GM19397 (cell line): Measurements from ENCODE around the gene NEUROD2.

Experiments
- ATAC-seq: cut with Tn5 transposase; IDR thresholded peaks from one replicate; pipeline ENCODE4 v1.9.1; 2021; ENCODE audit warnings: mild to moderate bottlenecking, moderate library complexity; ENCODE audit not compliant: unreplicated experiment

The NEUROD2 gene

DNA sequence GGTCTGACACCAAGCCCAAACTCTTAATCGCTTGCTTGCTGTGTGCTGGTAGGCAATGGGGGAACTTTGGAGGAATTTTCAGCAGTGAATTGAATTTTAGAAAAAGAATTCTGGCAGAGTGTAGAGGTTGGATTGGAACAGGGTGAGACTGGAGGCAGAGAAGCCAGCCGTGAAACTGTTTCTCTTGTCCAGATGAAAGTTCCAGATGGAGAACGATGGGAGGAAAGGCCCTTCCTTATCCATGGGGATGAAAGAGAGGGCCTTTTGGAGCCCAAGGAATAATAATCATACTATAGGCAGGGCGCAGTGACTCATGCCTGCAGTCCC is 26.0 kb downstream of the NEUROD2 start:
- no peak for ATAC-seq

DNA sequence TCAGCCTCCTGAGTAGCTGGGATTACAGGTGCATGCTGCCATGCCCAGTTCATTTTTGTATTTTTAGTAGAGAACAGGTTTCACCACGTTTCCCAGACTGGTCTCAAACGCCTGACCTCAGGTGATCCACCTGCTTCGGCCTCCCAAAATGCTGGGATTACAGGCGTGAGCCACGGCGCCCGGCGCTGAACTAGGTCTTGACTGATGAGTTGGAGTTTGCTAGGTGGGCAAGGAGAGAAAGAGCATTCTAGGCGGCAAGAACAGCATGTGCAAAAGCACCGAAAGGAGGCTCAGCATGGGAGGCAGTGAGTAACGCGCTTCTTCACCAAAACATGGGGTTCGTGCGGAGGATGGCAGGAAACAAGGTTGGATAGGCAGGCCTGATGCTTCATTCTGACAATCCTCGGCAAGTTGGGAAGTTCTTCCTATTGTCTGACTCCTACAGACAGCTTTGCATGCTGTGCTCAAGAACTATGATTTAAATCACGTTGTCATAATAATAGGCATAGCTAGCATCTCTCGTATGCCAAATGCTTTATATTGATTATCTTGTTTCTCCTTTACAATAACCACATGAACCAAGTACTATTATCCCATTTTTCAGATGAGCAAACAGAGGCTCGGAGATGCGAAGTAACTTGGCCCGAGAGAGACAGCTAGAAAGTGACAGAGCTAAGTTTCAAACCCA is 26.5 kb downstream of the NEUROD2 start:
- ATAC-seq: no peak

DNA sequence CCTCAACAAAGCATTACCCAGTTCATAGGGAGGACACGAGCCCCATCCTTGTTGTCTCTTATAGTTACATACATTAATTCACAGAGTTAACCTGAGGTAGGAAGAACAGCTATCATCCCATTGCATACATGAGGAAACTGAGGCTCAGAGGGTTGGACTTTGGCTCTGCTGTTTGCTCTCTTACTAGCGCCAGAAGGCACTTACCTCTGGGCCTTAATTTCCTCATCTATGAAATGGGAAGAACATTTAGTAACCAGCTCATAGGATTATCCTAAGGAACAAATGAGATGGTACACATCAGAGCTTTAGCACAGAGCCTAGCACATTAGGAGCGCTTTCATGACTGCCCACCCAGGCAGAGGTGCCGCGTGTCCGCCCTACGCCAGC is 27.6 kb downstream of the NEUROD2 start:
- no peak for ATAC-seq

DNA sequence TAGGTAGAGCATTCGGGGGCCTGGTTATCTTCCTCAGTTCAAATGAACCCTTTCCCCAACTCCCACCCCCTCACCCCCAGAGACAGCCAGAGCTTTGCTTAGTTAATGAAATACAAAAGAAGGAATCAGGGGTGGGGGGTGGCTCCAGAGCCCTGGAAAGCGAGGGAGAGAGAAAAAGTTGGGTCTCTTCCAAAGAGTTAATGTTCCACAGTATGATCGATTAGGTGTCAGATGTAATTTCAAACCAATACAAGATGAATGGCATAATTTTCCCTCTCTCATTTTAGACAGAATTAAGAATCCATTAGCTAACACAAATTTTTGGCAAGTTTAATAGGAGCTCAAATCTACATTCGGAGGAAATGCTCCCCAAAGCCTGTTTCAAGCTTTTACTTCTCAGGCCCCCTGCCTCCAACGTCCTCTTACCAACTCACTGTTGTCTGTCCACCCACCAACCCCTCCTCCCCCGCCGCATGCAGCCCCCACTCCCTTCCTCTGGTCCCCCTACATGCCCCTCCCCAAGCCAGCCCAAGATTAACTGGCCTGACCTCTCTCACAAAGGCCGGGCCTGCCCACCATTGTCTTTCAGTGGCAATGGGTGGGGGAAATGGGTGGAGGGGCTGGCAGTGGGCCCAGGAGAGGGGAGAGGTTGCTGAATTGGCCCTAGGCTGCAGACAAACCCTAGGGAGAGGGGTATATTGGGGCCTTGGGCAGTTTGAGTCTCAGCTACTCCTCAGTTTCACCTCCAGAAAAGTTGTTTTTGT is 28.2 kb downstream of the NEUROD2 start:
- no peak for ATAC-seq

DNA sequence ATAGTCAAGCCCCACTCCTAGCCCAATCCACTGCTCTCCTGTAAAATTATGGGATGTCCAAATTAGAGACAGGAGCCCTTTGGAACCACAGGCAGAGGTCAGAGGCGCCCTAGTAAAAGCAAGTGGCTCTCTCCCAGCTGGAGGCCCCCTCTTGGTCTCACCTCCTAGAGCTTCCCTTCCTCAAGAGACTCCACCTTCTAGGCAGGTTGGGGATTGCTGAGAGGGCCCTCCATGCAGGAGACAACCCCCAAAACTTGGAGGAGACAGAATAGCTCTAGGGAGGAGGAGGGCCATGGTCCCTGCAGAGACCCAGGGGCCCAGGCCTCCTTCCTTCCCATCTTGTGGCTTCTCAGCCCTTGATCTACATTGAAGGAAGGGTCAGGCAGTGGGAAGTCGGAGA is 29.4 kb downstream of the NEUROD2 start:
- ATAC-seq: no peak

DNA sequence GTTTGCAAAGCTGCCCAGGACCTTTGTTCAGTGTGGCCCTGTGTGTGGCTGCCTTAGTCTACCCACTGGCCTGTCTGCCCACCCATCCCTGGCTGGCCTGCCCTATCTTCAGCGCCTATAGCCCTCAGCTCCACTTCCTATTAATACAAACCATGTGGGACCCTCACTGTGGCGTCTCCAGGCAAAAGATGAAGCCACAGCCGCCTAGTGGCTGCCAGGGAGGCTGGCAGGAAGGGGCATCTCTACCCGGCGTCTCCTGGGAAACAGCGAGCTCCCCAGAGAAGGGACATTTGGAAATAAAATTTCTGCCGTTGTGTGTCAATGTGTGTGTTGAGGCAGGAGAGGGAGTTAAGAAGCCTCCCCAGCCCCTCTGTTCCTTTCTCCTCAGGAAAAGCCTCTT is 31.5 kb downstream of the NEUROD2 start:
- ATAC-seq: no peak

DNA sequence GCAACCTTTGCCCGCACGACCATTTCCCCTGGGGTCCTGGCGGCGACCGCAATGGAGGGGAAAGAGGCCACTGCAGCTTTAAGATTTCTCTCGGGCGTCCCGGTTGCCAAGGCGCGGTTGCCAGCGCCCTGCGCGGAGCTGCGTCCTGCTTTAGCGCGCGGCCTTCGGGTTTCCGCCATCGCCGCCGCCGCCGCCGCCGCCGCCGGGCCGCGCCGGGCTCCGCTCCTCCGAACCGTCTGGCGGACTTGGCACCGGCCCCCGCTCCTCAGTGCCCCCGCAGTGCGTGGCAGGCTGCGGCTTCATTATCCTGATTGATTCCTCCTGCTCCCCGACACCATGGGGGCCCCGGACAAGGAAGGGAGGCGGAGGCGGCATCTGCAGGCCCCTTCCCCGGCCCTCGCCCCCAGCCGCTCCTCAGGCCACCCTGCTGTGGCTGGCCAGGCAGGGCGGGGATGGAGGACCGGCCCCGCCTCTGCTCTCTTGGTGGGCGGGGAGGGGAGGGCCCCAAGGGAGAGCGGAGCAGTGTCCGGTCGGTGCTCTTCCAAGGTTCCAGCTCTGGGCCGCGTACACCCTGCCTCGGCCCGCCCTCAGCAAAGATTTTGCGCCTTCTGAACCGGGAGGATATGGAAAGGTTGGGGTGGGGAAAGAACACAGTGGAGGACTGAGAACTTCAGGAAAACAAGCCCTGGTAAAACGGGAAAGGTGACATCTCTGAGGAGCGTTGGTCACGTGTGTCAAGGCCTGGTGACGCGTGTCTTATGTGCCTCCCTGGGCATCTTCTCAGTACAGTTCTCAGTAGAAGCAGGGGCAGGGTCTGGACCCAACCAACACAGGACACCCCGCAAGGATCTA is 34.0 kb downstream of the NEUROD2 start:
- no peak for ATAC-seq

DNA sequence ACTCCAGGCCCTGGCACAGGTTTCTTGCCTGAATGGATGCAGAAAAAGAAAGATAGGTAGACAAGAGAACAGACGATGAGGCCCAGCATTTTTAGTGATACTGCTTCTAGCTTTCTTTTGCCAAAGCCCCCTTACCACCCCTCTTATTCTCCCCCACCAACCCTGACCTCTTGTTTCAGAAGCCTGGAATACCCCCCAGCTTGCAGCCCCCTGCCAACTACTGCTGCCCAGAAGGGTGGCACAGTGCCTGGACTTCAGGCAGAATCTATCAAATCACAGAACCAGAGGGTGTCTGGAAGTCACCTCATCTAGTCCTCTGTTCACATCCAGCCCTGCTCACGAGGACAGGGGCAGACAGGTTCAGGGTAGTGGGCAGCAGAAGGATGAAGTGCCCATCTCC is 35.6 kb downstream of the NEUROD2 start:
- ATAC-seq: no peak

DNA sequence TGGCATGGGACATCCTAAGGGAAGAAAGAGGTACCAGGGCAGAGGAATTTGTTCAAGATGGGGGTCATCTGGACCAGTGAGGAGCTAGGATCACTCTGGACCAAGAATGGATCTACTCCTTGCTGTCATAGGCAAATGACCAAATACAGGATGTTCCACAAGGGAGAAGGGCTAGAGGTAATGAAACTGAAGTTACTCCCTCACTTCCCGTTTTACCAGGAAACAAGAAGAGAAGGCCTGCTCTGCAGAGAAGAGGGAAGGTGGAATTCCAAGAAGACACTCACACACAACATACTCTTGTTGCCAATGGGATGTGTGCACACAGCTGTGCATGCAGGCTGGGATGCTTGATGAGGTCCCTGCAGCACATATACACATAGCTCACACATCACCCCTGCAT is 38.6 kb downstream of the NEUROD2 start:
- no peak for ATAC-seq

DNA sequence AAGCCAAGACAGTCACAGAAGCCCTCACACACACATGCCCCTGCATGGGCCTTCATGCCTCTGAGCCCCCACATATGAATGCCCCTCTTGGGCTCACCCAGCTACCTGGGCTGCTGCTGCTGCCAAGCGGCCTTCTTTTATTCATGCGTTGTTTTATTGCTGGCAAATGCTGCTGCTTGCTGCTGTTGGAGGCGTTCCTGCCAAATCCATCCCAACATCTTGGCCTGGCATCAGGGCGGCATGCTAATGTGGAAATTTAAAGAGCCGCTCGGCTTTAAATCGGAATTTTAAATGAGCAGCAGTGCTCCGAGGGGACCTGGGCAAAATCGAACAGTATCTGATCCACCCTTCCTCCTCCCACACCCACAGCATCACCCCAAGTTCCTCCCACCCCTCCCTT is 39.0 kb downstream of the NEUROD2 start:
- ATAC-seq: no peak

DNA sequence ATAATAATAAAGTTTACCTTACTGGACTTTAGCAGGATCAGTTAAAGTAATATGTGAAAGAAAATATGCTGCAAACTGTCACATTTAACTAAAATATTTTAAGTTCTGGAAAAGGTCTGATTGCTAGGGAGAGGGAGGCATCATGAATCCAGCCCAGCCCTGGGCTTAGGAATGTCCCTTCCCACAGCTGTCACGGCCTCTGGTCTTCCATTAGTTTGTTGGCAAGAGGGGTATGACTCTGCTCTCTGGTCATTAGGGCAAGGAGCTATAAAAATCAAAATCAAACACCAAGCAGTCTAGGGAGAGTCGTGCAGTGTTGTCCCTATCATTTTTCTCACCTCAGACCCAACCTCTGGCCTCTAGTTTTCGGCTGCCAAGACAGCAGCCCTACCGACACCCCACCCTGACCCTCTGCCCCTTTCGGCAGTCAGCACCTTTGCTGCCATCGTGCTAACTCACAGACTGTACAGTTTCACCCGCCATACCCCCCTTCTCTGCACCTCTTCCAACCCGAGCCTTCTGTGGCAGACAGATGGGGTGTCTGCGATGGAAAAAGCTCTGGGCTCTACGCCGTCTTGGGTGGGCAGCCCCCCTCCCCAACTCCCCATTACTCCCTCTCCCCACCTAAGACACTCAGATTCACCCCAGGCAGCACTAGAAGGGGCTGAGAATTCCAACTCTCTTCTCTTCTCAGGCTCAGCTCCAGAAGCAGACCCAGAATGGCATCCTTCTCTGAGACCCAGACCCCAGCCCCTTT is 41.4 kb downstream of the NEUROD2 start:
- ATAC-seq: no peak

DNA sequence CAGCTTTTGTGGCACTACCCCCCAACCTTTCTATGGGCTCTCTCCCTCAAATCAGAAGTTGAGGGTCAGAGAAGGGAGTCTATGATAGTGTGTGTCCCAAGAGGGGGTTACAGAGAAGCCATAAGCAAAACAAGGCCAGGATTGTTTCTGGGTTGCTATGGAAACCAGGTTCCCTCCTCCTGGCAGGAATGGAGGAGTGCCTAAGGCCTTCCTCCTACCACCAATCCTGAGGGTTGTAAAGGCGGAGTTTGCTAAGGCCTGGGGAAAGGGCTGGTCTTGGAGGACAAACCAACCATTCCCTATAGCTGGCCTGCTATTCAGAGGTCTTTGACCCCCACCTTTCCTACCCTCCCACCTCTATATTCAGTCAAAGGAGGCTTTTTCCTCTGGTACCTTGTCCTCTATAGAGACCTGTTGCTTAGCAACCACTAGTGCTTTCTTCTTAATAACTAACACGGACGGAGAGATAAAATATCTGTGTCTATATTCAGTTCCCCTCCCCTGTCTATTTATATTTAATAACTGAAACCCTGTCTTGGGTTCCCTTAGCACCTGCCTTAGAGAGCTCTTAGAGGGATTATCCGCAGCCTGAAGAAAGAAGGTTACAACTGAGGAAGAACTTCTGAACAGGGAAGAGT is 43.4 kb downstream of the NEUROD2 start:
- ATAC-seq: no peak

DNA sequence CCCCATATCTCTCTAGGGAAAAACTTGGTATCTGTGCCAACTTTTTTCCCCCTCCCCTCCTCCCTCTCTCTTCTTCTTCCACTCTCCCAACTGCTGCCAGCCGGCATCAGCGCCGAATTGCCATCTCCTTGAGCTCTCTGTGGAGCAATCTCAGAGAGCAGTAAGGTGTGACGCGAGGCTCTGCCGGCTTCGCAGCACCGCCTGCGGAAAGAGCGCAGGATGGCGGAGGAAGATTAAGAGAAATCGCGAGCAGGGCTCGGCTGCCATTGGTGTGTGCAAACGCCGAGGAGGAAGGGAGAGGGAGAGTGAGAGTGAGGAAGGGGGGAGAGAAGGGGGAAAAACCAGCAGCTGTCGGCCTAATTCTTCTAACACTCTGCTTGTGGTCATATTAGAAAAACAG is 44.2 kb downstream of the NEUROD2 start:
- ATAC-seq: no peak

DNA sequence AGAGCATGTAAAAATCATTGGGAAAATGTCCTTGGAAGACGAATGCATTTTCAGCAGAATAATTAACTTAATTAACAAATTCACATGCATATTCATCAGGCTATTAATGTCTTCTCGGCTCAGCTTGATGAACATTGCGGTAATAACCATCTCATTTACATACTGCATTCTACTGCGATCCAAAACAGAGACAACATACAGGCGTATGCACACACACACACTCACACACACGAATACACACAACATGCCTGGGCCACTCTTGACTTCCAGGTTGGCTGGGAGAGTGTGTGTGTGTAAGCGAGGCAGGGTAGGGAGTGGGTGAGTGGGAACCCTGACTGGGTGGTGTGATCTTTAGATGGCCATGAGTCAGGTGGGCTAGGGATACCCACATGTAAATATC is 44.7 kb downstream of the NEUROD2 start:
- ATAC-seq: no peak

DNA sequence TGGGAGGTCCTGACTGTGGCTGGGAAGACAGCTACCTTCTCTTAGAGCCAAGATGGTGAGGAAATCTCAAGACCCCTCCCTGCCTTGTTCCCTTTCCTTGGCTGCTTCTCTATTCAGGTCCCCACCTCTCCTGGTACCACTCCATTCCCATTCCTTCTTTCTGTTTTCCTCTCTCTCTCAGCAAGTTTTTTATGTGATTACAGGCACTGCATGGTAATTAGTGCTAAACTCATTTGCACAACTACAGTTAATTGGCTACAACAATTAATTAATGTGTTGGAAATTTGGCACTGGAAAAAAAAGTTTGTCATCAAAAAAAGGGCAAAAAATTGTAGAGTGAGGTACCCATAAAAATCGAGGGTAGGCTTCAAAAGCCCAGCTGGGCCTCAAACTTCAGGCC is 45.3 kb downstream of the NEUROD2 start:
- ATAC-seq: no peak

DNA sequence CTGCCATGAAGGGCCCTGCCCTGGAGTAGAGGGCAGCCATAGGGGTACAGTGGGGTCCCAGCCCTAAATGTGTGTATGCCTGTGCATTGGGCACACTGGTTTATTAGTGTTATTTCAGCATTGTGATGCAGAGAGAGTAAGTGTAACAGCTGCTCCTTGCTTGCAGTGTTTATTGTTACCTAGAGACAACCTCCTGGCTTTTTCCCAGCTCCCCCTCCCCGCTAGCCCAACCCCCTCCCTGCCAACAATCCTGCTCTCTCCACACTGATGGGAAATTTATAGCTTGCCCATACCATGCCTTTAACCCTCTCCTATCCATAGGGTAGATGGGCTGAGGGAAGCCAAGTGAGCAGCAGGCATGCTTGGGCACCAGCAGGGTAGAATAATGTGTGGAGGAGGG is 51.3 kb downstream of the NEUROD2 start:
- no peak for ATAC-seq

DNA sequence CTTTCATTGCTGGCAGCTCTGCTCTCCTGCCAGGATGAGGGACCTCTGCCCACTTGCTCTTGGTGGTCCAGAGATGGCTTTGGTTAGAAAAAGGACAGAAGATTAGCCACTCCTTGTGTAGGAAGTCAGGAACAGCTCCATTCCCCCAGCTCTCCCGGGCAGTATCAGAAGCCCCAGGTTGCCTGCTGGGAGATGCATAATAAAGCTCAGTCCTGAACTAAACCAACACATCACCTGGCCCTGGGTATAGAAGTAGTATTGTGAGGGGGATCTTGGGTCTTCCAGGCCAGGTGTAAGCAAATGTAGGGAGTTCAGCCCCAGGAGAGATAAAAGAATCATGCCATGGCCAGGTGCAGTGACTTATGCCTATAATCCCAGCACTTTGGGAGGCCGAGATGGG is 52.4 kb downstream of the NEUROD2 start:
- ATAC-seq: no peak
